ENCODE results near the gene UNC119.
A peak's percentile ranks its signal among the peaks of the same experiment; 100 is the strongest.

Gene UNC119

GRCh38 chr17:28544402-28545140 lies 7.9 kb downstream of the UNC119 start:
- no peak for DNase-seq (ENCODE audit: low spot score)

GRCh38 chr17:28541439-28541838 lies 11.0 kb downstream of the UNC119 start:
- DNase-seq (ENCODE audit: low spot score): no peak

GRCh38 chr17:28540231-28540630 lies 12.2 kb downstream of the UNC119 start:
- no peak for DNase-seq (ENCODE audit: low spot score)

- no peak for DNase-seq (ENCODE audit: low spot score)
Measured at GRCh38 chr17:28538296-28538895, 14.0 kb downstream of the UNC119 start.

DNA sequence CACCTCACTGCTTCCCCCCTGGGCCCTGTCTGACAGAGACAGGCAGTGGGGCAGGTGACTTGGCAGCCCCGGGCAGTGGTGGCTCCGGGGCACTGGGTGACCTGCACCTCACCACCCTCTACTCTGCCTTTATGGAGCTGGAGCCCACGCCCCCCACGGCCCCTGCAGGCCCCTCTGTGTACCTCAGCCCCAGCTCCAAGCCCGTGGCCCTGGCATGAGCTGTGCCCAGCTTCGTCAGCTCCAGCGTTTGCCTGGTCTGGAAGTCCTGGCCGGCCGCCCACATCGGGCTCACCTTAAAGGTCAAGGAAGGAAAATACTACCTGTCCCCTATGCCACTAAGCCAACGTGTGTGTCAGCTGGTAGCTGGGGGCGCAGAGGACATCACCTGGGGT lies 15.2 kb downstream of the UNC119 start:
- DNase-seq (ENCODE audit: low spot score): no peak

DNA sequence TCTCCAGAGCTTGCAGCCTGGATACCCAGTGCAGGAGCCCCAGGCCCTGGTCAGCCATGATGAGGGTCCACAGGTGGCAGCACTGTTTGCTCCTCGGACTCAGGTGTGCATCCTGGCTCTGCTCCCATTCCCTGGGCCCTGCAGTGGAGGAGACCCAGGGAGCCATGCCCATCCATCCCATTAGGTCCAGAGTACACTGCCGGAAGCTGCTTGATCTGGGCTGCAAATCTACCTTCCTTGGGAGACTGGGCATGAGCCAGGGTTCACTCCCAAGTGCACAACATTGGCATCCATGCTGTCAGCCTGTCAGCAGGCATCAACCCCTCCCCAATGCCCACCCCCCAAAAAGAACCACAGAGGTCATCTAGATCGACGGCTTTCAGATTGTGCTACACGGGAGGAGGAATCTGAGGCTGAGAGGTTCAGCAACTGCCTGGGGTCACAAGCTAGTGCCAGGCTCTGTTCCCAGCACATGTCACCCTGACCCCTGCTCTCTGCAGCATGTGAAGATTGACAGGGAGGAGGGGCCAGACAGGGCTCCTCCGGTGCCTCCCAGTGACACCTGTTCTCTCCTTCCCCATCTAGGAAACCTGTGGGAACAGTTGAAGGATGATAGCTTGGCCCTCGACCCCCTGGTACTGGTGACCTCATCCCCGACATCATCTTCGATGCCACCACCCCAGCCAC lies 15.7 kb downstream of the UNC119 start:
- DNase-seq (ENCODE audit: low spot score): no peak

GRCh38 chr17:28534740-28535375 lies 17.6 kb downstream of the UNC119 start:
- DNase-seq (ENCODE audit: low spot score): no peak

DNA sequence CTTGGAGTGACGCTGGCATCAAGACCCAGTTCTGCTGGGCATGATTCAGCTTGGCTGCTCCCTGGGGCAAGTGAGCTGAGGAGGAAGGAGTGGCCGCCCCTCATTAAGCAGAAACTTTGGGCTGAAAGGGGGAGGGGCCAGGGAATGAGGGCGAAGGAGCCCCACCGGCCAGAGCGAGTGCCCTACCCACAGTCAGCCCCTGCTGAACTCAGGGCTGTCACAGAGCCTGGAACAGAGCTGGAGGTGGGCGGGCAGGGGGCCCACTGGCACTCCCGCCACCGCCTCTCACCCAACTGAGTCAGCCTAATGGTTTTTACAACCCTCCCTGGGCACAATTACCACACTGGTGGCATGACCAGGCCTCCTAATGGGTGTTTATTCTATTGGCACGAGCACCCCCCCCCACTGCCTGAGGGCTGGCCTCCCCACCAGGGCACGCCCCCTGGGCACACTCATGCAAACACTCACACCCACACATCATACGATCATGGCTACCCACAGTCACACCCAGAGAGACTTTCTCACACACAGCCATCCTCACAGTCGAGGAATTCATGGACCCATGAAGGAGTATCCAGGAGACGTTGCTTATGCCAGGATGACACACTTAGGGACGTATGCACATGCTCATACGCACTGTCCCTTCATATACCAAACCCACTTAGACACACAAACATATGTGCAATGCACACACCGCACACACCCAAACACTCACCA lies 19.2 kb downstream of the UNC119 start:
- no peak for DNase-seq (ENCODE audit: low spot score)

- no peak for DNase-seq (ENCODE audit: low spot score)
Measured at GRCh38 chr17:28532050-28532960, 20.1 kb downstream of the UNC119 start.

DNA sequence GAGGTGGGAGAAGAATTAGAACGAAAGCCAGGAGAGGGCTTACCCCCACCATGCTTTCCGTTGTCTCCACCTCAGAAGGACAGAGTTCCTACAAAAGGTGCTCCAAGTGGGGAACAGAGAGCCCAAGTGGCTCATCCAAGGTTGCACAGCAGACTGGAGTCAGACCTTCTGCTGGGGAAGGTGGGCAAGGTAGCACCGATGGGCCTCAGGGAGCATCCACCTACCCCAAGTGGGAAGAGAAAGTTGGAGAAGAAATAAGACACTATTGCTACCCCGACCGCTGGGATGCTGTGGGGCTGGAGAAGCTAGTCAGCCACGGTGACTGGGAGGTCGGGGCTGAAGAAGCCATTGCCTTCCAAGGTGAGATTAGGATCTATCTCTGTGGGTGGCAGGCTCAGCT lies 21.5 kb downstream of the UNC119 start:
- no peak for DNase-seq (ENCODE audit: low spot score)

- DNase-seq (ENCODE audit: low spot score): no peak
Measured at GRCh38 chr17:28530250-28530649, 22.2 kb downstream of the UNC119 start.

DNA sequence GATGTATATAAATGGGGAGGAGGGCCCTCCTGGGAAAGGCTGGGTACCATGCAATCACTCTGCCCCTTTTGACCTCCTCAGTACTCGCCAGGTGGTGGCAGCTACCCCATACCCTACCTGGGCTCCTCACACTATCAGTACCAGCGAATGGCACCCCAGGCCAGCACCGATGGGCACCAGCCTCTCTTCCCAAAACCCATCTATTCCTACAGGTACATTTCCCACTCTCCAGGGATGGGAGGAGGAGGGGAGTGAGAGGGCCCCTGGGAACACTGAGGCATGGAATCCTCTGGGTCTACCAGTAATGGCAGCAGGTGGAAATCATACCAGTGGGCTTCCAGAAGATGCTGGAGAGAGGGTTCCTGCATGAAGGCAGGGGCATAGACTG lies 23.4 kb downstream of the UNC119 start:
- no peak for DNase-seq (ENCODE audit: low spot score)

DNA sequence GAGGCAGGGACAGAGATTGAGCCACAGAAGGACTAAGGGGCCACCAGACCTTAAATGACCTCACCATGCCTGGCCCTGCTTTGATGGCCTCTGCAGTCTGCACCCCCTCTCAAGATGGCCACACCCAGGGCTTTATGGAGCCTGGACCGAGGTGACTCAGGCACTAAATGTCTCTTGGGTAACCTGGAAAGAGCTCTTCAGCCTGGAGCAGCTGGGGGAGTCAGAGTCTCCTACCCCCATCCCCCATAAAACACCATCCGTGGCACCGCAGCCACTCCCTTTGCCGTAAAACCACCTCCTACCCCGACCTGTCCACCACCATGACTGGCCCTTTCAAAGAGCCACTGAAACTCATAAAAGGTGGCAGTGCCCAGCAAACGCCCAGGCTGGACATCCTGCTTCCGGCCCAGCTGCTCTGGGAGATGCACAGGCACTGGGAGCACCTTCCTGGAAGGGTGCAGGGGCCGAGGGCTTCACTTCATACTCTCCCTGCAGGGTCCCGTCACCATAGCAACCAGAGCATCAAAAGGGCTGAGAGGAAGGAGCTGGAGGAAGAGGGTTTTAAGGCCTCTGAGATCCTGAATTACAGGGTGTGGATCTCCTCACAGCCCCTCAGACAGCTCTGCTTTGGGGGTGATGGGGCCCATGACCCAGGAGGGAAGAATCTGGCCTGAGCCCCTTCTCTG lies 24.0 kb downstream of the UNC119 start:
- DNase-seq (ENCODE audit: low spot score): no peak

- DNase-seq (ENCODE audit: low spot score): no peak
Measured at GRCh38 chr17:28527859-28528258, 24.6 kb downstream of the UNC119 start.

- no peak for DNase-seq (ENCODE audit: low spot score)
Measured at GRCh38 chr17:28527181-28527681, 25.2 kb downstream of the UNC119 start.

DNA sequence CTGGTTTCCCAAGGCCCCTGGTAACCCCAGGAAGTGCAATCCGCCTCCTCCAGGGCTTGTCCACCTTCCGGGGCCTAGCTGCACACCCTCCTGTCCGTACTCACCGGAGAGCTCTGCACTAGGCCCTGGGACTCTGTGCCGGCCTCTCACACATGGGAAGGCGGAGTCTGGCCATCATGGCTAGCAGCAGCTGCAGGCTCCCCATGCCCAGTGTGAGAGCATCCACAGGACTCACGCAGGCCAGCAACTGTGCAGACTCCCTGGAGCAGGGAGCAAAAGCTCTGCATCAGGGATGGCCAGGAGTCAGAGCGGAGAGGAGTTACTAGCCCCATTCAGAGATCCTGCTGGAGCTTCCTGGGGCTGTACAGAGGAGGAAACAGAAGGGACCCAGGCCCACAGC lies 26.0 kb downstream of the UNC119 start:
- DNase-seq (ENCODE audit: low spot score): no peak

DNA sequence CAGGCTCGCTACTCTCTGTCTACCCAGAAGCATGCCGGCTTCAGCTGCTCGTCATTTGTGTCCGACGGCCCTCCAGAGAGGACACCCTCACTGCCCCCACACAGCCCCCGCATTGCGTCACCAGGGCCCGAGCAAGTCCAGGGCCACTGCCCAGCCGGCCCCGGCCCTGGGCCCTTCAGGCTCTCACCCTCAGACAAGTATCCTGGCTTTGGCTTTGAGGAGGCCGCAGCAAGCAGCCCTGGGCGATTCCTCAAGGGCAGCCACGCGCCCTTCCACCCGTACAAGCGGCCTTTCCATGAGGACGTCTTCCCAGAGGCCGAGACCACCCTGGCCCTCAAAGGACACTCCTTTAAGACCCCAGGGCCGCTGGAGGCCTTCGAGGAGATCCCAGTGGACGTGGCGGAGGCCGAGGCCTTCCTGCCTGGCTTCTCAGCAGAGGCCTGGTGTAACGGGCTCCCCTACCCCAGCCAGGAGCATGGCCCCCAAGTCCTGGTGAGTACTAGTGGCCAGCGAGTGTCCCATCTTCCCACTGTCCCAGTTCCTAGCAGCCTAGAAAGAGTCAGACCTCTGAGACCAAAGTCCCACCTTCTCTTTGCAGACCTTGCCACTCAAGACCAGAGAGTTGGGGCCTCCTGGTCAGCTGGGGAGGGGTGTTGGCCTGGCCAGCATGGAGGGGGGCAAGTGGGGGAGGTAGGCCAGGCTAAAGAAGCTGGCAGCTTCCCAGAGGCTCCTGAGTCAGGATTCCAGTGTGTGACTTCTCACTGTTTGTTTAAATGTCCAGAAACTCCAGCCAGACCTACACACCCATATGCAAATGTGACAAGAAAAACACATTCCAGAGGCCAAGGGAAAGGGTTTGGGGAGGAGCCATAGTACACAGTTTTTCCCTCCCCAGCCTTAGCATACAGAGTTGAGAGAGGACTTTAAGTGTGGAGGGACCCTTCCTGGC lies 27.7 kb downstream of the UNC119 start:
- peak; percentile 80 for DNase-seq (ENCODE audit: low spot score)

GRCh38 chr17:28523876-28524275 lies 28.5 kb downstream of the UNC119 start:
- DNase-seq (ENCODE audit: low spot score): no peak

GRCh38 chr17:28523186-28523585 lies 29.2 kb downstream of the UNC119 start:
- DNase-seq (ENCODE audit: low spot score): no peak
